IPS-18a (cell line): ENCODE measurements around the gene CBFA2T3.

Source experiments
- H3K27ac ChIP-seq: one replicate; pipeline ENCODE4 v1.5.1; 2013; ENCODE audit warnings: low read length
- H3K27me3 ChIP-seq: one replicate; pipeline ENCODE4 v1.6.1; 2013; ENCODE audit warnings: mild to moderate bottlenecking, low read length; ENCODE audit not compliant: control insufficient read depth, insufficient read depth
- H3K36me3 ChIP-seq: one replicate; pipeline ENCODE4 v1.6.1; 2013; ENCODE audit warnings: low read depth, low read length; ENCODE audit not compliant: control insufficient read depth
- H3K4me1 ChIP-seq: one replicate; pipeline ENCODE4 v1.6.1; 2013; ENCODE audit warnings: low read depth, low read length; ENCODE audit not compliant: control insufficient read depth
- H3K4me3 ChIP-seq: one replicate; pipeline ENCODE4 v1.5.1; 2013; ENCODE audit warnings: low read length
- H3K9ac ChIP-seq: one replicate; pipeline ENCODE4 v1.6.1; 2013; ENCODE audit warnings: mild to moderate bottlenecking, low read length, moderate library complexity
- H3K9me3 ChIP-seq: one replicate; pipeline ENCODE4 v1.6.1; 2013; ENCODE audit warnings: low read depth, low read length; ENCODE audit not compliant: control insufficient read depth

The CBFA2T3 gene

GRCh38 chr16:88970050-88970449, 7.0 kb downstream of the CBFA2T3 start:
- no peaks in the 10 kb centered on the region for H3K27me3 ChIP-seq
- no peak overlapping the region for H3K4me3 ChIP-seq
- no peak overlapping the region for H3K9ac ChIP-seq
- H3K36me3 ChIP-seq = no peaks in the 10 kb centered on the region
- no peaks in the 10 kb centered on the region for H3K9me3 ChIP-seq
- no peaks in the 10 kb centered on the region for H3K4me1 ChIP-seq
- H3K27ac ChIP-seq = no peak overlapping the region

DNA sequence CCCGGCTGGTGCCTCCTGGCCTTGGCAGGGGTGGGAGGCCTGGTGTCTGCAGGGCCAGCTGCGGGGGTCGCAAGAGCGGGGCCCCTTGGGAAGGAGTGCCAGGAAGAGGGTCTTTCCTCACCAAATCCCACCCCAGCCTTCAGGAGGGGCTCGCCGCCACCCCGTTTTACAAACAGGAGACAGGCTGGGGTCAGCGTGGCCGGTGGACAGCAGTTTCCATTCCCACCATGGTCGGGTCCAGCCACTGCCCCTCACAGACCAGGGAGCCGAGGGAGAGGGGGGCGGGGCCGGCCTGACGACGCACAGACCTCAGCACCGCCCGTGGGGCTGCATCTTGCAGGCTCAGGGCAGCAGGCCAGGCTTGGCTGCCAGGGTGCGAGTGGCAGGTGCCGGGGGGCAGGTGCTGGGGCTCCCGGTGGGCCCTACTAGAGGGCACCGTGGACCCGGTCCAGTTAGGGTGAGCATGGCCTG, 7.6 kb downstream of the CBFA2T3 start:
- H3K27me3 ChIP-seq = no peaks in the 10 kb centered on the region

DNA sequence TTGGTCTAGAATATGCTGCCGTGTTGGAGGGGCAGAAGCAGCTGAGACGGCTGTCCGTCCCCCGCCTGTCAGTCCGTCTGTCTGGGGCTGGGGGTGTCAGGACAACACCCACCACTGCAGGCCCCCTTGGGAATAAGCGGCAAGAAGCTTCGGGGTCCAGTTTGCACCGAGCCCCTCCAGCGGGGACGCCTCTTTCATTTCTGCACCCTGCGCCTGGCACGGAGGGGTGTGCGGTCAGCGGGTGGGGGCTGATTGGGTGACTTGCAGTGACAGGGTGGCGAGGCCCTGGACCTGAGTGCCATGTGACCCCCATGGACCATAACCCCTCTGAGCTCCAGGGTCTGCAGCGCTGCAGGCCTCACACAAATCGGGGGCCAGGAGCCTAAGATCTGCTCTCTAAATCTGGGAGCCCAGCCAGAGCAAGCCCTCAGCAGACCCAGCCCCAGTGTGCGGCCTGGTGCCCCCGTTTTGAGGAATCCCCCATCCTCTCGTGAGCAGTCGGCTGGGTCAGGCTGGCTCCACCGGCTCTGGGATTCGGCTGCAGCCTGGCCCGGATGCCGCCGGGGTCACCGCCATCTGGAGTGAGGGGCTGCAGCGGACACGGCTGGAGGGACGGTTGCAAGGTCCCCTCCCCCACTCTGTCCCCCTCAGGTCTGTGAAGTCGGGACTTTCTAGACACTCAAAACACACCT, 8.3 kb downstream of the CBFA2T3 start:
- Histone ChIP-seq H3K27ac (no peak overlapping the region), H3K9me3 (no peaks in the 10 kb centered on the region), H3K4me3 (no peak overlapping the region), H3K9ac (no peak overlapping the region), H3K36me3 (no peaks in the 10 kb centered on the region), H3K4me1 (no peaks in the 10 kb centered on the region), H3K27me3 (no peaks in the 10 kb centered on the region)

More for the DNA sequence above, 7.6 kb downstream of the CBFA2T3 start:
- H3K4me1 ChIP-seq = no peaks in the 10 kb centered on the region
- no peaks in the 10 kb centered on the region for H3K36me3 ChIP-seq
- H3K9me3 ChIP-seq = no peaks in the 10 kb centered on the region
- H3K4me3 ChIP-seq = no peak overlapping the region
- no peak overlapping the region for H3K9ac ChIP-seq
- H3K27ac ChIP-seq = no peak overlapping the region

DNA sequence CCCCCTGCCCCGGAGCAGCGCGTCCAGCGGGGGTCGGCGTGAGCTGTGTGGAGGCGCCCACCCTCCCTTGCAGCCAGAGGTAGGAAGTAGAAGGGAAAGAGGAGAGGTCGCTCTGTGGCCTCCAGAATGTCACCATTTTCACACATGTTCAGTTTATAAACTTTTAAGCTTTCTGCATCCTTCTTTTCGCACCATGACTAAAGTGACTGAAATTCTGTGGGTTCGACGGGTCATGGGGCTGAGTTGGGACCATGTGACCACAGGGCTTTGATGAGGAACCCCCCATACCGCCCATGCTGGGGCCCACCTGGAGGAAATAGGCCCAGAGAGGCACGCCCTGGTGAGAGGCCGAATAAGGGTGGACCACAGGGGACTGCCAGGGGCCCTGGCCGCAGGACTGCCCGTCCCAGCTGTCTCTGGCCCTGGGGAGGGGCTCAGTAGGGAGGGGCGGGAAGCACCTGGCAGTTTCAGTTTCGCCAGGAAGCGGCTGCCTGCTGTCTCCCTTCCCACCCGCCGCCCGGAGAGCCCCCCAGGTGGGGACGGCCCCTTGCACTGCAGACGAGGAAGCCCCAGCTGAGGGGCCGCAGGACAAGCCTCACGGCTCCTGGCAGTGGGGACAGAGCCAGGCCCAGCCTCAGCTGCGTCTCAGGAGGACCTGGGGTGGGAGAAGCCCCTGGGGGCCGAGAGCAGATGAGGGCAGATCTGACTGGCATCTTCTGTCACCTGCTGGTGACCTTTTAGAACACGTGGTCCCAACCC, 9.0 kb downstream of the CBFA2T3 start:
- Histone ChIP-seq H3K36me3 (no peaks in the 10 kb centered on the region), H3K27ac (no peak overlapping the region), H3K9ac (no peak overlapping the region), H3K4me1 (no peaks in the 10 kb centered on the region), H3K9me3 (no peaks in the 10 kb centered on the region), H3K4me3 (no peak overlapping the region), H3K27me3 (no peaks in the 10 kb centered on the region)

DNA sequence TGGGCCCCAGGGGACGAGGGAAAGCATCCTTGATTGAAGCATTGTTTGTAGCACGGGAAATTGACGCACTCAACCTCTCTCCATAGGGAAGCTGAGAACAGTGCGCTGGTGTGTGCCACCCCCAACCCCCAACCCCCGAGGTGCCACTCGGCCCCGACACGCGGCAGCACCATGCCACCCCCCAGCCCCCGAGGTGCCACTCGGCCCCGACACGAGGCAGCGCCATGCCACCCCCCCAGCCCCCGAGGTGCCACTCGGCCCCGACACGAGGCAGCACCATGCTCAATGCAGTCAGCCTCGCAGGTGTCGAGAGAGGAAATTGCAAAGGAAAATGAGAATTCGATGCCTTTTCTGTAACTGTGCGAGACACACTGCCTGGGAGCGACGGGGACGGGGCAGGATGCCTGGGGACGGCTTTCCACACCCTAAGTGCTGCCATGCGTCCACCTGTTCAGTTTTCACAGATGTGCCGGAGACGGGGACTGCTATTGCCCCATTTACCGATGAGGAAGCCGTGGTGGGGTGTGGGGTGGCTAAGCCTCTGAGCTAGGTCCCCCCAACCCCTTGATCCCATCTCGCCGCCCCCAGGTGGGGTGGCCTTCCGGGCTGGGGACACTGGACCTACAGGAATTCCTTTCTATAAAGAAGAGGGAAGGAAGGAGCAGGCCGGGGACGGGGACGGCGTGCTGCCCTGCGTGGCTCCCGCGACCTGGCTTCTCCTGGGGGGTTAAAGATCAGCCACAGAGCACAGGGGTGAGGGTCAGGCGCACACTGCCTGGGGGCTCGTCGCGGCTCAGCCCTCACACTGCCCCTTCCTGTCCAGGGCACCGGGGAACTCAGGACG, 9.8 kb downstream of the CBFA2T3 start:
- Histone ChIP-seq H3K4me1 (no peaks in the 10 kb centered on the region), H3K9ac (no peak overlapping the region), H3K27me3 (no peaks in the 10 kb centered on the region), H3K9me3 (no peaks in the 10 kb centered on the region), H3K36me3 (no peaks in the 10 kb centered on the region), H3K27ac (no peak overlapping the region), H3K4me3 (no peak overlapping the region)

GRCh38 chr16:88965826-88966480, 11.1 kb downstream of the CBFA2T3 start:
- no peak overlapping the region for H3K27ac ChIP-seq
- H3K4me3 ChIP-seq = no peak overlapping the region
- no peak overlapping the region for H3K9ac ChIP-seq
- H3K27me3 ChIP-seq = no peaks in the 10 kb centered on the region
- H3K36me3 ChIP-seq = no peaks in the 10 kb centered on the region
- no peaks in the 10 kb centered on the region for H3K9me3 ChIP-seq
- no peaks in the 10 kb centered on the region for H3K4me1 ChIP-seq

- no peak overlapping the region for H3K9ac ChIP-seq
- no peak overlapping the region for H3K4me3 ChIP-seq
- H3K27ac ChIP-seq = no peak overlapping the region
- H3K27me3 ChIP-seq = no peaks in the 10 kb centered on the region
- H3K36me3 ChIP-seq = no peaks in the 10 kb centered on the region
- H3K9me3 ChIP-seq = no peaks in the 10 kb centered on the region
- H3K4me1 ChIP-seq = no peaks in the 10 kb centered on the region
Measured at GRCh38 chr16:88965411-88965810, 11.6 kb downstream of the CBFA2T3 start.

GRCh38 chr16:88964636-88965035, 12.4 kb downstream of the CBFA2T3 start:
- H3K9me3 ChIP-seq = no peaks in the 10 kb centered on the region

GRCh38 chr16:88963583-88963982, 13.4 kb downstream of the CBFA2T3 start:
- Histone ChIP-seq H3K4me3 (no peak overlapping the region), H3K9me3 (no peaks in the 10 kb centered on the region), H3K9ac (no peak overlapping the region), H3K27ac (no peak overlapping the region), H3K4me1 (no peaks in the 10 kb centered on the region), H3K36me3 (no peaks in the 10 kb centered on the region), H3K27me3 (no peaks in the 10 kb centered on the region)

More at GRCh38 chr16:88964636-88965035, 12.4 kb downstream of the CBFA2T3 start:
- no peaks in the 10 kb centered on the region for H3K27me3 ChIP-seq
- H3K36me3 ChIP-seq = no peaks in the 10 kb centered on the region
- H3K4me3 ChIP-seq = no peak overlapping the region
- no peak overlapping the region for H3K27ac ChIP-seq
- H3K9ac ChIP-seq = no peak overlapping the region
- no peaks in the 10 kb centered on the region for H3K4me1 ChIP-seq

- H3K27me3 ChIP-seq = no peaks in the 10 kb centered on the region
- no peak overlapping the region for H3K9ac ChIP-seq
- H3K9me3 ChIP-seq = no peaks in the 10 kb centered on the region
- H3K4me3 ChIP-seq = no peak overlapping the region
- no peaks in the 10 kb centered on the region for H3K4me1 ChIP-seq
- no peak overlapping the region for H3K27ac ChIP-seq
- no peaks in the 10 kb centered on the region for H3K36me3 ChIP-seq
Measured at GRCh38 chr16:88962478-88963152, 14.4 kb downstream of the CBFA2T3 start.
